GM12891 (cell line): Measurements from ENCODE around the gene ACTN3.

Experiments
- PAX5 ChIP-seq: IDR thresholded peaks from 2 replicates; pipeline ENCODE4 v1.6.1; 2011; ENCODE audit warnings: low read length, moderate library complexity, mild to moderate bottlenecking; ENCODE audit not compliant: insufficient read depth, severe bottlenecking
- POLR2A ChIP-seq: IDR thresholded peaks from 2 replicates; pipeline ENCODE4 v1.6.1; 2011; ENCODE audit warnings: low read depth, low read length, control low read depth
- POLR2AphosphoS5 ChIP-seq: IDR thresholded peaks from 2 replicates; pipeline ENCODE4 v1.6.1; 2011; ENCODE audit warnings: low read depth, low read length, control low read depth
- POU2F2 ChIP-seq: IDR thresholded peaks from 2 replicates; pipeline ENCODE4 v1.6.1; 2011; ENCODE audit warnings: low read depth, mild to moderate bottlenecking, control low read depth, low read length, moderate library complexity
- TAF1 ChIP-seq: IDR thresholded peaks from 2 replicates; pipeline ENCODE4 v1.6.1; 2011; ENCODE audit warnings: low read depth, low read length, control low read depth

DNA sequence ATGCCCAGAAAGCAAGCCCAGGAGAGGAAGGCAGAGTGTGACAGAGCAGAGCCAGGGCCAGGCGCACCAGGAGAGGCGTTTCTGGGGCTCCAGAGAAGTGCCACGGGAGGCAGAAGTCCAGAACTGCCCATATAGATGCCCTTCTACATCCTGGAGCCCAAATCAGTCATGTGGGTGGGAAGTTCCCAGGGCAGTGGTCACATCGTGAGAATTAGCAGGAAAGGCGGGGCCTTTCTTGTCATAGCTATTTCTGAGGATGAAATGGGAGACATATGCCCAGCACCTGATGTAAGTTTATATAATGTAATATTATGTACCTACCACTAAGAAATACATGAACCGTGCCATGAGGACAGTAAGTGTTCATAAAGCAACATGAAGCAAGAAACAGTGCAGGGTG lies 13.9 kb upstream of the ACTN3 start:
- TF ChIP-seq POLR2A (no peak), POLR2AphosphoS5 (no peak), TAF1 (no peak), POU2F2 (no peak), PAX5 (no peak)
